HEK293 (cell line): ENCODE results near the gene VPS18.
A peak's percentile ranks its signal among the peaks of the same experiment; 100 is the strongest.

Experiments used
- CTCF ChIA-PET: fragments of 350-600 bp; formaldehyde crosslinking; extraction: SDS; loops from one replicate; lab custom pipeline; 2021; ENCODE audit warnings: antibody characterized with exemption; lab: Yijun Ruan, JAX
- POLR2A ChIA-PET: fragments of 300-600 bp; formaldehyde crosslinking; extraction: SDS; loops from one replicate; lab custom pipeline; 2020; ENCODE audit warnings: antibody characterized with exemption, inconsistent platforms; lab: Yijun Ruan, JAX
- H3K27ac ChIP-seq: fragments of 200-500 bp; sonication (Bioruptor generic); 2 replicates; pipeline ENCODE4 v1.5.1; 2014; ENCODE audit warnings: low read depth, low read length, control low read depth, inconsistent platforms; ENCODE audit errors: extremely low read depth
- H3K36me3 ChIP-seq, 2 experiments: fragments of 200-500 bp in 1 of 2; sonication (Bioruptor generic) in 1 of 2; 1 replicate in 1 of 2; 2 replicates in 1 of 2; pipeline ENCODE4 v1.5.1; 2014 to 2017; ENCODE audit warnings: inconsistent platforms in 2 of 2, low read length in 2 of 2; ENCODE audit not compliant: control insufficient read depth in 2 of 2, insufficient read depth in 1 of 2
- H3K4me1 ChIP-seq: fragments of 200-500 bp; sonication (Bioruptor generic); 2 replicates; pipeline ENCODE4 v1.5.1; 2014; ENCODE audit warnings: mild to moderate bottlenecking, low read length, inconsistent platforms; ENCODE audit not compliant: control insufficient read depth, insufficient read depth
- H3K4me3 ChIP-seq: 2 replicates; pipeline ENCODE4 v1.5.1; 2011; ENCODE audit warnings: low read depth, mild to moderate bottlenecking, control low read depth, low read length, moderate library complexity
- H3K9me3 ChIP-seq: fragments of 200-500 bp; sonication (Bioruptor generic); 2 replicates; pipeline ENCODE4 v1.5.1; 2014; ENCODE audit warnings: low read depth, low read length, inconsistent platforms; ENCODE audit not compliant: control insufficient read depth, insufficient read depth
- GLI4 ChIP-seq: fragments of 450-650 bp; formaldehyde crosslinking; IDR thresholded peaks from 2 replicates; pipeline ENCODE4 v1.5.1; 2016; ENCODE audit warnings: missing biosample characterization, missing genetic modification characterization
- GLIS1 ChIP-seq: fragments of 450-650 bp; formaldehyde crosslinking; IDR thresholded peaks from 2 replicates; pipeline ENCODE4 v1.5.1; 2016; ENCODE audit warnings: missing biosample characterization, missing genetic modification characterization
- SCRT1 ChIP-seq: fragments of 450-650 bp; formaldehyde crosslinking; IDR thresholded peaks from 2 replicates; pipeline ENCODE4 v1.5.1; 2016; ENCODE audit warnings: missing biosample characterization, missing genetic modification characterization, borderline replicate concordance
- SCRT2 ChIP-seq: fragments of 450-650 bp; formaldehyde crosslinking; IDR thresholded peaks from 2 replicates; pipeline ENCODE4 v1.5.1; 2016; ENCODE audit warnings: missing biosample characterization, missing genetic modification characterization
- SETDB1 ChIP-seq: IDR thresholded peaks from one replicate; pipeline ENCODE4 v1.6.1; 2017; ENCODE audit warnings: mild to moderate bottlenecking, low read length, moderate library complexity, mixed read lengths; ENCODE audit not compliant: insufficient read length
- SP2 ChIP-seq: fragments of 450-650 bp; formaldehyde crosslinking; IDR thresholded peaks from 2 replicates; pipeline ENCODE4 v1.5.1; 2016; ENCODE audit warnings: missing biosample characterization, missing genetic modification characterization
- TCF7L2 ChIP-seq: IDR thresholded peaks from 2 replicates; pipeline ENCODE4 v1.6.1; 2011; ENCODE audit warnings: low read depth, mild to moderate bottlenecking, inconsistent platforms, low read length, moderate library complexity, borderline replicate concordance
- ZNF148 ChIP-seq: fragments of 450-650 bp; formaldehyde crosslinking; IDR thresholded peaks from 2 replicates; pipeline ENCODE4 v1.5.0; 2017; ENCODE audit warnings: missing biosample characterization, missing genetic modification characterization, borderline replicate concordance
- ZNF202 ChIP-seq: fragments of 450-650 bp; formaldehyde crosslinking; IDR thresholded peaks from 2 replicates; pipeline ENCODE4 v1.5.1; 2016; ENCODE audit warnings: missing biosample characterization, missing genetic modification characterization, borderline replicate concordance
- ZNF223 ChIP-seq: fragments of 450-650 bp; formaldehyde crosslinking; IDR thresholded peaks from 2 replicates; pipeline ENCODE4 v1.5.1; 2016; ENCODE audit warnings: missing biosample characterization, missing genetic modification characterization
- ZNF426 ChIP-seq: fragments of 450-650 bp; formaldehyde crosslinking; IDR thresholded peaks from 2 replicates; pipeline ENCODE4 v1.5.1; 2017; ENCODE audit warnings: missing biosample characterization, missing genetic modification characterization, mild to moderate bottlenecking, inconsistent platforms, moderate library complexity
- ZNF518A ChIP-seq: fragments of 450-650 bp; formaldehyde crosslinking; conservative IDR thresholded peaks from 2 replicates; pipeline ENCODE4 v1.5.1; 2016; ENCODE audit warnings: low read depth, missing biosample characterization, missing genetic modification characterization
- ZNF530 ChIP-seq: fragments of 450-650 bp; formaldehyde crosslinking; IDR thresholded peaks from 2 replicates; pipeline ENCODE4 v1.5.1; 2016; ENCODE audit warnings: low read depth, missing biosample characterization, missing genetic modification characterization
- ZNF558 ChIP-seq: fragments of 450-650 bp; formaldehyde crosslinking; IDR thresholded peaks from 2 replicates; pipeline ENCODE4 v1.5.1; 2016; ENCODE audit warnings: missing biosample characterization, missing genetic modification characterization
- ZNF629 ChIP-seq: fragments of 450-650 bp; formaldehyde crosslinking; IDR thresholded peaks from 2 replicates; pipeline ENCODE4 v1.5.1; 2017; ENCODE audit warnings: missing biosample characterization, missing genetic modification characterization
- ZNF843 ChIP-seq: fragments of 450-650 bp; formaldehyde crosslinking; IDR thresholded peaks from 2 replicates; pipeline ENCODE4 v1.5.1; 2016; ENCODE audit warnings: missing biosample characterization, missing genetic modification characterization

Gene VPS18

GRCh38 chr15:40932649-40933516 lies 38.6 kb downstream of the VPS18 start:
- H3K36me3 ChIP-seq: peaks cover 0 to 3% of the 10 kb centered on the region in 2 experiments; a peak in 1 of 3 replicates
- CTCF ChIA-PET: interaction anchor here (0.6 to 3.5 kb wide), 5 partner anchors 8 to 273 kb away, joined by 3 to 29 read pairs (median 4); no protein-coding TSS in a partner anchor
- no peaks in the 10 kb centered on the region for H3K9me3 ChIP-seq
- no peak overlapping the region for H3K4me3 ChIP-seq
- no peaks in the 10 kb centered on the region for H3K4me1 ChIP-seq
- no peak overlapping the region for H3K27ac ChIP-seq
- no peak for TF ChIP-seq ZNF426 (tag by site-specific recombination)
- 0 out of 2 replicates have a peak, but pooled peaks have one; percentile 17 for TF ChIP-seq GLIS1 (tag by site-specific recombination)
- TF ChIP-seq, all 188 proteins: peak for 1
- POLR2A ChIA-PET: interaction anchor here (6.1 kb wide), 1 partner anchor 8 kb away, joined by 58 read pairs; no protein-coding TSS in a partner anchor

- Histone ChIP-seq H3K36me3 (peaks cover 0 to 3% of the 10 kb centered on the region in 2 experiments; a peak in 1 of 3 replicates), H3K4me3 (no peak overlapping the region), H3K9me3 (no peaks in the 10 kb centered on the region), H3K4me1 (no peaks in the 10 kb centered on the region), H3K27ac (no peak overlapping the region)
- CTCF ChIA-PET: interaction anchor here (0.6 to 1.0 kb wide), 4 partner anchors 8 to 272 kb away, joined by 3 to 4 read pairs (median 4); no protein-coding TSS in a partner anchor
- no peak for TF ChIP-seq ZNF558 (tag by site-specific recombination)
- TF ChIP-seq ZNF518A: no peak
- 0 out of 2 replicates have a peak, but pooled peaks have one; percentile 8 for TF ChIP-seq SCRT1 (tag by site-specific recombination)
- POLR2A ChIA-PET: no interaction called here
These were observed 39.3 kb downstream of the VPS18 start for GRCh38 chr15:40933517-40933902.

GRCh38 chr15:40934457-40934856 lies 40.2 kb downstream of the VPS18 start:
- H3K4me1 ChIP-seq: no peaks in the 10 kb centered on the region
- ChIA-PET CTCF (no interaction called here), POLR2A (interaction anchor here (1.6 kb wide), 1 partner anchor 18 kb away, joined by 5 read pairs; the partner anchor contains the start of gene CHAC1)
- no peak overlapping the region for H3K4me3 ChIP-seq
- peaks cover 0 to 3% of the 10 kb centered on the region in 2 experiments; a peak in 1 of 3 replicates for H3K36me3 ChIP-seq
- H3K27ac ChIP-seq: no peak overlapping the region
- H3K9me3 ChIP-seq: no peaks in the 10 kb centered on the region
- no peak for TF ChIP-seq ZNF629
- peak; percentile 65 for TF ChIP-seq SCRT2 (tag by site-specific recombination)
- no peak for TF ChIP-seq ZNF530 (tag by site-specific recombination)
- no peak for TF ChIP-seq GLI4 (tag by site-specific recombination)

- no peak overlapping the region for H3K4me3 ChIP-seq
- H3K4me1 ChIP-seq: peaks cover 2% of the 10 kb centered on the region; the same call in 1 of the 2 replicates
- no peaks in the 10 kb centered on the region for H3K9me3 ChIP-seq
- peaks cover 0 to 3% of the 10 kb centered on the region in 2 experiments; a peak in 1 of 3 replicates for H3K36me3 ChIP-seq
- CTCF ChIA-PET: no interaction called here
- POLR2A ChIA-PET: no interaction called here
- H3K27ac ChIP-seq: no peak overlapping the region
- TF ChIP-seq SP2 (tag by site-specific recombination): no peak
- TF ChIP-seq ZNF223 (tag by site-specific recombination): no peak
- no peak for TF ChIP-seq ZNF148 (tag by site-specific recombination)
- TF ChIP-seq TCF7L2: no peak
- no peak for TF ChIP-seq ZNF202 (tag by site-specific recombination)
- TF ChIP-seq ZNF843 (tag by site-specific recombination): no peak
- no peak for TF ChIP-seq ZNF530 (tag by site-specific recombination)
- no peak for TF ChIP-seq SETDB1
These were observed 42.0 kb downstream of the VPS18 start for GRCh38 chr15:40936234-40936708.
